Stimulated activated CD4-positive, alpha-beta T cell treated with anti-CD3 and anti-CD28 coated beads, TNF-alpha, amount 100 ng/mL, for 24 hours (primary cell): ENCODE results near the gene SERF2.
"Not testable (repeated sequence)": the region's sequence is repeated elsewhere in the genome, so short reads cannot be mapped to it uniquely, and the experiment has no call there.

Experiments used
- DNase-seq, 3 experiments: peaks; one replicate each; pipeline ENCODE4 v3.0.0-alpha.2; 2020; ENCODE audit warnings: low read depth in 3 of 3

SERF2 gene

GRCh38 chr15:43791993-43792760 is at the start of gene SERF2:
SERF2 (plus strand) TSS chr15:43792320; CDS start chr15:43792377, 57 bp downstream.
- DNase-seq, result peak; percentile 99 to 100 (median 100)

DNA sequence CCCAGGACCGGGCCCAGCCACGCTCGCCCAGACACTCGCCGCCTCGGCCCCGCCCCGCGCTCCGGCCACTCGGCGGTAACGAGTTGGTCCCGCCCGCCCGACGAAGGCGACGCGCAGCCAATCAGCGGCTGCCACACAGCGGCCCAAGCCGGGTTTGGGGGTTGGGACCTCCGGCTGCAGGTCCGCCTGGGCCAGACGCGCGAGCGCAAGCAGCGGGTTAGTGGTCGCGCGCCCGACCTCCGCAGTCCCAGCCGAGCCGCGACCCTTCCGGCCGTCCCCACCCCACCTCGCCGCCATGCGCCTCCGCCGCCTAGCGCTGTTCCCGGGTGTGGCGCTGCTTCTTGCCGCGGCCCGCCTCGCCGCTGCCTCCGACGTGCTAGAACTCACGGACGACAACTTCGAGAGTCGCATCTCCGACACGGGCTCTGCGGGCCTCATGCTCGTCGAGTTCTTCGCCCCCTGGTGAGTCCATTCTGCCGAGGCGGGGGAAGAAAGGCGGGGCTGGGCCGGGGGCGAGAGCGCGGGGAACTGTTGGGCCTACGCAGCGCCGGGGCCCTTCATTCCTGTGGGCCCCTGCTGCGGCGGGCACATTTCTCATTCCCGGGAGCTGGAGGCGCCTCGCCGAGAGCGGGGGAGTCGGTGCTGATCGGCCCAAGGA is 45.7 kb upstream of the SERF2 start, which contains the start of gene PDIA3:
PDIA3 (plus strand) TSS at position 194 of the 658 bp plus-strand sequence; CDS start at position 296, 102 bp downstream.
- DNase-seq, result peak; percentile 75 to 89 (median 78)

DNA sequence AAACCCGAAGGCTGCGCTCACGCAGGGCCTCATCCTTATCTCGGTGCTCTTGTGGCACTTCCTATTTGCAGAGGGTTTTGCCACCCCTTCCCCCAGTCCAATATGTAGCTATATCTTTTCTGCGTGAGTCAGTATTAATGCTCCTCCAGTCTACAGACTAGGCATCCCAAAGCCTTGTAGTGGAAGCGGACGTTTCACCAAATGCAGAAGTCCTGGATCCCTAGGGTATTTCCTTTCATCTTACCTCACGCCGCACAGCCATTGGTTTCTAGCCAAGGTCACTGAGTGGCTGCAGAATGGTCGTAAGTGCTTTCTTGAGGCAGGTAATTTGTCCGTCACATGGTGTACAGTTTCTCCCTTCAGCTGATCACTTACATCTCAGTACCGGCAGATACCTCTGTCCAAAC is 45.2 kb upstream of the SERF2 start:
- DNase-seq, result not testable (repeated sequence)

DNA sequence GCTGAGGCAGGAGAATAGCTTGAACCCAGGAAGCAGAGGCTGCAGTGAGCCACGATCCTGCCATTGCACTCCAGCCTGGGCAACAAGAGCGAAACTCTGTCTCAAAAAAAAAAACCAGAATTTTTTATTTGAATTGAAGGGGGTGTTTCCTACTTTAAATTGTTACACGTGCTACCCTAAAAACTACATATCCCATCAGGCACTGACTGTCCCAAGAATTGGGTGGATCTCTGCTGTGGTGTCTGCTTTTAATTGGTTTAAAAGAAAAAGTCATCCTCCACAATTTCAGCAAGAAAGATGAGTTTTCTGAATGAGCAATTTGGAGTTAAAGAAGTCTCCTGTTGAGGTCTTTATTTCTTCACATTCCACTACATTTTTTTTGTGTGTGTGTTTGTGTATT is 43.7 kb upstream of the SERF2 start:
- DNase-seq, result no peak

DNA sequence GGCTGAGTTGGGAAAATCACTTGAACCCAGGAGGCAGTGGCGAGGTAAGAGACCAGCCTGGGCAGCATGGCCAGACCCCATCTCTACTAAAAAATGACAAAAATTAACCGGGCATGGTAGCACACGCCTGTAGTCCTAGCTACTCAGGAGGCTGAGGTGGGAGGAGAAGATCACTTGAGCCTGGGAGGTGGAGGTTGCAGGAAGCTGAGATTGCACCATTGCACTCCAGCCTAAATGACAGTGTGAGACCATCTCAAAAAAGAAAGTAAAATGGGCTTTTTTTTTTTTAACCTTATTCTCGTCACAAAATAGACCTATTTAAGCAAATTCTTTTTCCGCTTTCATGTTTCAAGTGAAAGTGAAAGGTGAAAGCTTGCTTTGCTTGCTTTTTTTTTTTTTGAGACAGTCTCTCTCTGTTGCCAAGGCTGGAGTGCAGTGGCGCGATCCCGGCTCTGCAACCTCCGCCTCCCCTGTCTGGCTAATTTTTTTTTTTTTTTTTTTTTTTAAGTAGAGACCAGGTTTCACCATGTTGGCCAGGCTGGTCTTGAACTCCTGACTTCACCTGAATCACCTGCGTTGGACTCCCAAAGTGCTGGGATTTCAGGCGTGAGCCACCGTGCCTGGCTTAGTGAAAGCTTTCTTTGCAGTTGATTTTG is 42.3 kb upstream of the SERF2 start:
- DNase-seq, result peak; percentile 6 to 36 (median 23)

GRCh38 chr15:43751885-43752284 is 40.2 kb upstream of the SERF2 start:
- no peak for DNase-seq

- DNase-seq, result no peak
Measured at GRCh38 chr15:43762824-43763223, 29.3 kb upstream of the SERF2 start.

DNA sequence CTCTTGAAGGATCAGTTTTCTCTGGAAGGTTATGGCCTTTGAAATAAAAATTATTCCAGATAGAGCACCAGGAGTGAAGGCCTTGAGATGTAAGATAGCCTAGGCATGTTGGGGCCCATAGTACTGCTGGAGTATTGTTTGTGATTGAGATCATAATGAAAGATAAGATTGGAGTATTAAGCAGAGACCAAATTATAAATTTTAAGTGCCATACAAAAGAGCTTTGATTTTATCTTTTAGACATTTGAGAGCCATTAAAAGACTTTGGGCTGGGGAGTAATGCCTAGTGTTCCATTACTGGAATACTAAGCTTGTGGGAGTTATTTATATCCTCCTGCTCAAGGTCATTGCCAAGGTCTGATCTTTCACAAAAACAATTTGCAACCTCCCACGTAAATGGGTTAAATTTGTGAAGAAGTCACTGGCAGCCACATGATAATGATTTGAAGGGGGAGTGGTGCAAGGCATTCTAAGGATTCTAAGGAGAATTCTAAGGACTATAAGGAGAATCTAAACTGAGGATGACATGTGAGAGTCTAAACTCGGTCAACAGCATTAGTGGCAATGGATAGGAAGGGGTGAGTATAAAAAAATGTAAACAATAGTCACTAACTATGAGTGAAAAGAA is 28.2 kb upstream of the SERF2 start:
- DNase-seq, result no peak

- peak in 2 of 3 experiments; percentile 33 to 51 for DNase-seq
Measured at GRCh38 chr15:43769584-43770228, 22.4 kb upstream of the SERF2 start.

- DNase-seq, result no peak
Measured at GRCh38 chr15:43771816-43772215, 20.3 kb upstream of the SERF2 start.

GRCh38 chr15:43772624-43773023 is 19.5 kb upstream of the SERF2 start:
- DNase-seq, result no peak

DNA sequence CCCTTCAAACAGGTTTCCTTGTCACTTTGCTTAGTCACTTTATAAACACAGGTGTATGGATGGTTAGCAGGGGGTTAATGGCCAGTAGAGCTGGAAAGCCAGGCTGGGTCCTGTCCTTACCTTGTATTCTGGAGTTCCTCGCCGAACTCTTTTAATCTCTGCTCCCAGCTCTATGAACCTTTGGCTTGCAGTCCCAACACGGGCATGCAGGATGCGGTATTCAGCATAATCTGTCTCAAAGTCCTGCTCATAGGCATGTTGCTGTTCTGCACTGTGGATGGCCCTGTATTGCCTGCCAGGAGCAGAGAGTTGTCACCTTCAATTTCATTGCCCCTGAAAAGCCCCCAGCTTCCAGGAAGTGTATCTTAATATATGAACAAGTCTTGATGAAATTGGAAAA is 18.1 kb upstream of the SERF2 start:
- DNase-seq, result no peak

DNA sequence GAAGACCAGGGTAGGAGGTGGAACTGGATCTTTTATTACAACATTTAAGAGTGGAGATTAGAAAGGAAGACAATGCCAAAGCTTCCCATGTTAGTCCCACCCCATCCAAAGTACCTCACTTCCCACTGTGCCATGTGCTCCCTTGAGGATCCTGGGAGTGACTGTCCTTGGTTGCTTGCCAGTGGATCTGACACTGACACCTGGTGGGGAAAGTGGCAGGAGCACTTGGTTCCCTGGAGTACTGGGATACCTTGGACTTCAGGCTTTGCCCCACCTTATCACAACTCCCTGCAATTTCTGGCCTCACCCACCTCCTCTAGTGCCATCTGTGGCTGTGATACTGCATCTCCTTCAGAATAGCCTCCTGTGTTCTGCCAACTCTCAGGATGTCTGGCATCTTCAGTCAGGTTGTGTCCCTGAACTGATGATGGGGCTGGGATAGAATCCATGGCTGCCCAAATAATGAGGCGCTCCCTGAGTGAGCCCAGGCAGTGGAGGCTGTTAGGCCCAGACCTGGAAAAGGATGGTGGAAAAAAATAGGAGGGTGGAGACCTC is 16.6 kb upstream of the SERF2 start:
- DNase-seq, result no peak

GRCh38 chr15:43776101-43776717 is 15.9 kb upstream of the SERF2 start:
- DNase-seq, result no peak

- DNase-seq, result peak; percentile 41 to 77 (median 48)
Measured at GRCh38 chr15:43776718-43777266, 15.3 kb upstream of the SERF2 start, which contains the start of gene ELL3. ELL3 (minus strand) TSS chr15:43776966; CDS start chr15:43776901, 65 bp downstream.

DNA sequence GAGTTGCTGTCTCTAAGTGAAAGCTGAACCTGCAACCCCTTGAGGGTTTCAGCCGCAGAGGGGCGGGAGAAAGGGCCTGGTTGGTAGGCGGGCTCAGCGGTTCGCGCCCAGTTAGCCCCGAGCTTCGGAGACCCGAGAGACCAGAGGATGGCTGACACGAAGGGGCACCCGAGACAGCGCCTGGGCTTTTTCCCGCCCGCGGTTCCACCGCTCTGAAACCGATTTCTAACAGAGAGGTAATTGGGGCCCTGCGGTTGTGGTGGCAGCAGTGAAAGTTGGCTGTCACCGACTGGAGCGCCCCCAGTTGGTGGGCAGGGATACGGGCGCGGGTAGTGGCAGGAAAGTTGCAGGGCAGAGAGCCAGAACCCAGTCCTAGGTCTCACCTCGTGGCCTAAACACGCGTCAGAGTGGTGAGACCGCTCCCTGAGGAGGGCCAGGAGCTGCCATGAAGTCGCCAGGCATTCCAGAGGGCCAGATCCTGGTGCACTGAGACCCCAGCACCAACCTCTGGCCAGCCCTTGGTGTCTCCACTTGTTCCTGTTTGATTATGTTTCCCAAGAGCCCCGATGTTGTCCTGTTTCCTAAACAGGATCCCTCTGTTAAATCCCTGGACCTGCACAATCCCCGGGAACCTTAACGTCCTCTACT is 14.7 kb upstream of the SERF2 start:
- peak; percentile 64 to 88 (median 72) for DNase-seq

DNA sequence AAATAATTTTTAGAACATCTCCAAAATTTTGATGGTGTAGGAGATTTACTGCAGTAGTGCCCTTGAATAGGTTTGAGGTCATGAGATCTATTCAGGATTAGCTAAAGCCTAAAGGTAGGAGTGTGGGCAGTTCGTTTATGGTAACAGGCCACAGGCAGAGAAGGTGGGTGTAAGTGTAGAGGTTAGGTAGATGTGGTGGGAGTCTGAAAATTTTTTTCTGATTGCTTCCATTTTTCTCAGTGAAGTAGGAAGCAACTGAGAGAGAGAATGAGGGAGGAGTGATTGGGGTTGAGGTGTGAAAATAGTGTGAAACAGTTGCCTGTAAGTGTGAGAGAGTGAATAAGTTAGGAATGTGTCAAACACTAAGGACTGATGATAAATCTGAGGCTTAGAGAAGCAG is 13.1 kb upstream of the SERF2 start:
- no peak for DNase-seq

DNA sequence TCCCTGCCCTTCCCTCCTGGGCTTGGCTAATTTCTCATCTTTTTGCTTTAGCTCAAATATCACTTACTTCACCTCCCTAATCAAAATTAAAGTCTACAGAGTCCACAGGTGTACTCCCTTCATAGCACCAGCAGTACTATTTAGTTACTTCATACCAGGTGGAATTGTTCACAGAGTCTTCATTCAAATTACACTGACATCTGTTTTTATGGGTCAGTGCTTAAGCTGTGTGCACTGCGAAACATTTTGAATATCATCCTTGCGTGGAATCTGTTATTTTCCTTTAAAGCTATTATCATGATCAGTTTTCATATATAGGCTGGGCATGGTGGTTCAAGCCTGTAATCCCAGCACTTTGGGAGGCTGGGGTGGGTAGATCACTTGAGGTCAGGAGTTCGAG is 2.7 kb upstream of the SERF2 start:
- no peak for DNase-seq

DNA sequence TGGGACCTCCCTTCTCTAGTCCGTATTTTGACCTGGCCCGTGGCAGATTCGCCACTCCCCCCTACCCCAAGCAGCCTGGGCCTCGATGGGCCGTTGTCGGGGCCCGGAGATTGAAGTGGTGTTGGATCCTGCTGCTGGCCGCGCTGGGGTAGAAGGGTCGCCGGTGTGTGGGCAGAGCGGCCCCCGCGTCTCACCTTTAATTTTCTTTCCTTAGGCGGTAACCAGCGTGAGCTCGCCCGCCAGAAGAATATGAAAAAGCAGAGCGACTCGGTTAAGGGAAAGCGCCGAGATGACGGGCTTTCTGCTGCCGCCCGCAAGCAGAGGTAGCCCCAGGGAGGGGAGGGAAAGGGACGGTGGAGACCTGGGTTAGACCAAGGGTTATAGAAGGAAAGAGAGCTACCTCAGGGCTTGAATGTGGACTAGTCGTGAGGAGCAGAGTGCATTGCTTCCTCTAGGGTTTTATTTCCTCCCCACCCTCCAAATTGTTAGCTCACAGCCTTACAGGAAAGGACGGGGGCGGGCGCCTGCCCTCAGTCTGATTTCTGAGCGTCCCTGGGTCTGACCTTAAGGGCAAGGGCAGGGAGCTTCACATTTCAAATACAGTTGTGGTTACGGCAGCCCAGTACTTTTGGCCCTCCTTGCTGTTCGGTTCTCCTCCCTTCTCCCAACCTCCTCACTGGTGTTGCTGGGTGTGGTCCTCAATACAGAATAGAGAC is 799 bp downstream of the SERF2 start:
- DNase-seq, result peak in 1 of 3 experiments; percentile 28
